Trophoblast cell (in vitro differentiated cells and primary cell): Measurements from ENCODE around the gene ARHGEF10L.

ENCODE experiments used
- DNase-seq, 2 donors: peaks; one replicate each; pipeline ENCODE4 v3.0.0-alpha.2; 2016
- H2AFZ ChIP-seq: 2 replicates; pipeline ENCODE4 v1.6.1; 2013; ENCODE audit warnings: low read length, moderate library complexity, mild to moderate bottlenecking; ENCODE audit not compliant: insufficient read depth, poor library complexity
- H2AK5ac ChIP-seq: 2 replicates; pipeline ENCODE4 v1.6.1; 2013; ENCODE audit warnings: mild to moderate bottlenecking, low read length
- H2BK120ac ChIP-seq: 2 replicates; pipeline ENCODE4 v1.6.1; 2013; ENCODE audit warnings: low read length, mild to moderate bottlenecking, moderate library complexity; ENCODE audit not compliant: insufficient read depth, poor library complexity
- H2BK12ac ChIP-seq: 2 replicates; pipeline ENCODE4 v1.6.1; 2013; ENCODE audit warnings: mild to moderate bottlenecking, low read length, moderate library complexity
- H2BK5ac ChIP-seq: 2 replicates; pipeline ENCODE4 v1.6.1; 2013; ENCODE audit warnings: low read length, low read depth, moderate library complexity, mild to moderate bottlenecking; ENCODE audit not compliant: poor library complexity
- H3K14ac ChIP-seq: 2 replicates; pipeline ENCODE4 v1.6.1; 2013; ENCODE audit warnings: mild to moderate bottlenecking, low read length
- H3K18ac ChIP-seq: 2 replicates; pipeline ENCODE4 v1.6.1; 2013; ENCODE audit warnings: mild to moderate bottlenecking, low read length
- H3K23ac ChIP-seq: 2 replicates; pipeline ENCODE4 v1.6.1; 2013; ENCODE audit warnings: low read length
- H3K27ac ChIP-seq: 2 replicates; pipeline ENCODE4 v1.5.1; 2013; ENCODE audit warnings: low read depth, mild to moderate bottlenecking, inconsistent platforms, low read length, moderate library complexity
- H3K27me3 ChIP-seq: 2 replicates; pipeline ENCODE4 v1.6.1; 2013; ENCODE audit warnings: inconsistent platforms, mild to moderate bottlenecking, low read length, moderate library complexity; ENCODE audit not compliant: insufficient read depth
- H3K36me3 ChIP-seq, 2 experiments: 1 replicate in 1 of 2; 2 replicates in 1 of 2; pipeline ENCODE4 v1.6.1; 2013; ENCODE audit warnings: low read length in 2 of 2, mild to moderate bottlenecking in 2 of 2, moderate library complexity in 1 of 2; ENCODE audit not compliant: insufficient read depth in 2 of 2, control insufficient read depth in 1 of 2
- H3K4ac ChIP-seq: 2 replicates; pipeline ENCODE4 v1.6.1; 2013; ENCODE audit warnings: low read depth, mild to moderate bottlenecking, low read length, moderate library complexity
- H3K4me1 ChIP-seq, 2 experiments: 1 replicate in 1 of 2; 2 replicates in 1 of 2; pipeline ENCODE4 v1.6.1; 2013; ENCODE audit warnings: low read length in 2 of 2, mild to moderate bottlenecking in 2 of 2, moderate library complexity in 1 of 2; ENCODE audit not compliant: insufficient read depth in 2 of 2, control insufficient read depth in 1 of 2
- H3K4me2 ChIP-seq: 2 replicates; pipeline ENCODE4 v1.6.1; 2013; ENCODE audit warnings: inconsistent platforms, mild to moderate bottlenecking, low read length, moderate library complexity
- H3K4me3 ChIP-seq: 2 replicates; pipeline ENCODE4 v1.5.1; 2013; ENCODE audit warnings: mild to moderate bottlenecking, low read depth, low read length, inconsistent platforms
- H3K79me1 ChIP-seq: one replicate; pipeline ENCODE4 v1.6.1; 2013; ENCODE audit warnings: low read length
- H3K79me2 ChIP-seq: 2 replicates; pipeline ENCODE4 v1.6.1; 2013; ENCODE audit warnings: low read length, mild to moderate bottlenecking; ENCODE audit not compliant: control insufficient read depth, insufficient read depth, poor library complexity
- H3K9ac ChIP-seq: 2 replicates; pipeline ENCODE4 v1.6.1; 2013; ENCODE audit warnings: mild to moderate bottlenecking, low read length
- H3K9me3 ChIP-seq: 2 replicates; pipeline ENCODE4 v1.6.1; 2013; ENCODE audit warnings: low read depth, mild to moderate bottlenecking, control low read depth, inconsistent platforms, low read length; ENCODE audit not compliant: insufficient read depth
- H4K12ac ChIP-seq: 2 replicates; pipeline ENCODE4 v1.6.1; 2013; ENCODE audit warnings: low read depth, mild to moderate bottlenecking, low read length, moderate library complexity
- H4K8ac ChIP-seq: 2 replicates; pipeline ENCODE4 v1.6.1; 2013; ENCODE audit warnings: low read depth, mild to moderate bottlenecking, low read length, moderate library complexity
- H4K91ac ChIP-seq: one replicate; pipeline ENCODE4 v1.6.1; 2013; ENCODE audit warnings: low read depth, mild to moderate bottlenecking, low read length, moderate library complexity
- WGBS: extraction: QIAGEN DNeasy Blood & Tissue Kit; methylation state at CpG from one replicate; pipeline ENCODE4 v1.1.7; 2013; ENCODE audit warnings: missing lambda C conversion rate; ENCODE audit not compliant: insufficient read length, insufficient coverage; ENCODE audit errors: extremely low coverage; 5-methylcytosine and 5-hydroxymethylcytosine counted together

The ARHGEF10L gene

DNA sequence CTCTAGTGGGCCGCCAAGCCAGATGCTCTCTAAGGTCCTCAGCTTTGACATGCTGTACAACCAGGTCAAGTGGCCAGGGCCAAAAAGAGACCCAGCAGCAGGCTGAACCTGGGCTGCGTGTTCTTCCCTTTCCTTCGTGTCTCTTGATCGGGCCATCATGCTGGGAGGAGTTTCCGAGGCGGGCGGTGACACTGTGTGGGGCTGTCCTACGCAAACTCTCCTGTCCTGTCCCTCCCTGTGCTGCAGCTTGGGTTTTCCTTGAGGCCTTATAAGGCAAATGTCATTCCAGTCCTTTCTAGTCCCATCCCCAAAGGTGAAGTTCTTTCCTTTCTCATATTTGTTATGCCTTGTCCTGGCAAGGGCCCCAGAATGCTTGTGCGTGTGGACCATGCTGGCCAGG, 56.7 kb downstream of the ARHGEF10L start:
- no peak overlapping the region for H2AFZ ChIP-seq
- no peak overlapping the region for H3K4ac ChIP-seq
- H3K14ac ChIP-seq = no peak overlapping the region
- no peak overlapping the region for H3K4me2 ChIP-seq
- no peak overlapping the region for H3K27ac ChIP-seq
- no peak overlapping the region for H3K23ac ChIP-seq
- no peak overlapping the region for H2BK5ac ChIP-seq
- H4K91ac ChIP-seq = no peak overlapping the region
- no peak for DNase-seq
- WGBS = no CpG with 5 or more reads among the region's 9 CpGs
- H3K18ac ChIP-seq = no peak overlapping the region
- no peaks in the 10 kb centered on the region for H3K27me3 ChIP-seq
- peaks cover 15 to 23% of the 10 kb centered on the region in 2 experiments for H3K4me1 ChIP-seq
- no peak overlapping the region for H4K8ac ChIP-seq
- no peak overlapping the region for H2BK120ac ChIP-seq
- no peak overlapping the region for H2AK5ac ChIP-seq
- H3K79me1 ChIP-seq = peaks cover 5% of the 10 kb centered on the region
- no peaks in the 10 kb centered on the region for H3K79me2 ChIP-seq
- no peak overlapping the region for H2BK12ac ChIP-seq
- H3K9ac ChIP-seq = no peak overlapping the region
- peaks cover 3 to 11% of the 10 kb centered on the region in 2 experiments for H3K36me3 ChIP-seq
- no peaks in the 10 kb centered on the region for H3K9me3 ChIP-seq
- H3K4me3 ChIP-seq = no peak overlapping the region
- H4K12ac ChIP-seq = no peak overlapping the region

DNA sequence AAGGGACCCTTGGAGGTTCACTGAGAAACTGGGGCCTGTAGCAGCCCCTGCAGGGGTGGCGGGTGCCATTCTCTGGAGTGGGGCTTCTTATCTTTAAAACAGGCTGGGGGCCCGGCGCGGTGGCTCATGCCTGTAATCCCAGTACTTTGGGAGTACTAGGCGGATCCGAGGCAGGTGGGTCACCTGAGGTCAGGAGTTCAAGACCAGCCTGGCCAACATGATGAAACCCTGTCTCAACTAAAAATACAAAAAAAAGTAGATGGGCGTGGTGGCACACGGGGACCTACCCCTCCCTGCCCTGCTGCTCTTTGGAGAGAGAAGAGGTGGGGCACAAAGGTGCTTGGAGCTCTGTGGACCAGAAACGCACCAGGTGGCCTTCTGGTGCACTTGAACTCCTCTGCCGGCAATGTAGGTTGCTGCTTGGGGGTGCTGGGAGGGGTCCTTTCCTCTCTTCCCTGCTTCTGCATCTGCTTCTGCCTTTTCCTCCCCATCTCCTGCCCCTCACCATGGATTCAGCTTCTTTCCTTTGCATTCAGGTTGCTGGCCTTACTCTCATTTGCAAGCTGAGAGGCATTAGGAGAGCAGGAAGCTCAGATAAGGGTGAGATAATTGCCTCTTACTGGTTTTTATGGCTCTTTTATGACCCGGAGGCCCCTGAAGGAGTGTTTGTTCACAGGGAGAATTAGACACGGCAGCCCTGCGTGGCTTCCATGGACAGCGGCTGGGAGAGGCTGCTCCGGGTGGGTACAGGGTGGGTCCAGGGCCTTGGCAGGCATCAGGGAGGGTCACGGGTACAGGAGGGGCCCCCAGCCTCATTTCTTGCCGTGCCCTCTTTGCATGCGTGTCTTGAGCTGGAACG, 57.4 kb downstream of the ARHGEF10L start:
- Histone ChIP-seq H2BK12ac (no peak overlapping the region), H4K8ac (no peak overlapping the region), H3K4me2 (no peak overlapping the region), H2AK5ac (no peak overlapping the region), H3K4ac (no peak overlapping the region), H3K79me2 (no peaks in the 10 kb centered on the region), H3K36me3 (peaks cover 3 to 11% of the 10 kb centered on the region in 2 experiments), H3K14ac (no peak overlapping the region), H3K79me1 (peaks cover 5% of the 10 kb centered on the region), H3K4me1 (peaks cover 15 to 23% of the 10 kb centered on the region in 2 experiments), H2BK5ac (no peak overlapping the region), H3K9ac (no peak overlapping the region), H3K27me3 (no peaks in the 10 kb centered on the region), H3K18ac (no peak overlapping the region), H4K12ac (no peak overlapping the region), H3K23ac (no peak overlapping the region), H3K9me3 (no peaks in the 10 kb centered on the region), H3K4me3 (no peak overlapping the region), H3K27ac (no peak overlapping the region), H4K91ac (no peak overlapping the region), H2BK120ac (no peak overlapping the region), H2AFZ (no peak overlapping the region)
- DNase-seq = no peak
- no CpG with 5 or more reads among the region's 19 CpGs for WGBS

DNA sequence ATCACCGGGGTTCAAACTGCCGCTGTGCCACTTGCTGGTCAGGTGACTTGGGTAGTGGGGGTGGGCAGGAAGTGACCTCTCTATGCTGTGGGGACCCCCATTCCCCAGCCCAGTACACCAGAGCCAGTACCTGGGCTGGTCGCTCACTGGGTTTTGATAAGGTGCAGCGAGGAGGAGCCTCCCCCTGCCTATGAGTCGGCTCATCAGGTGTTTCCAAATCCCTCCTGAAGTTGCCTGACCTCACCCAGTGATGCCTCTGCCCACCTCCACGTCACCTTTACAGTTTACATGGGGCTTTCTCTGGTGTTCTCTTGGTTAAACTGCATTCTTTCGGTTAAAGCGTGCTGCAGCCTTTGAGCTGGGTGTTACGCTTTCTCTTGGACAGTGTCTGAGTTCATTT, 58.2 kb downstream of the ARHGEF10L start:
- Histone ChIP-seq H3K36me3 (peaks cover 3 to 13% of the 10 kb centered on the region in 2 experiments), H3K23ac (no peak overlapping the region), H2BK12ac (no peak overlapping the region), H3K14ac (no peak overlapping the region), H3K9ac (no peak overlapping the region), H2BK5ac (no peak overlapping the region), H3K79me2 (no peaks in the 10 kb centered on the region), H2AK5ac (no peak overlapping the region), H4K91ac (no peak overlapping the region), H3K4me2 (no peak overlapping the region), H4K12ac (no peak overlapping the region), H3K27ac (no peak overlapping the region), H3K4me3 (no peak overlapping the region), H2AFZ (no peak overlapping the region), H3K18ac (peak overlapping the region; percentile 42), H3K9me3 (no peaks in the 10 kb centered on the region), H3K79me1 (peaks cover 5% of the 10 kb centered on the region), H2BK120ac (no peak overlapping the region), H3K4me1 (peaks cover 17 to 23% of the 10 kb centered on the region in 2 experiments), H3K27me3 (no peaks in the 10 kb centered on the region), H3K4ac (no peak overlapping the region), H4K8ac (no peak overlapping the region)
- DNase-seq = peak in 1 of 2 donors; percentile 25
- no CpG with 5 or more reads among the region's 9 CpGs for WGBS

DNA sequence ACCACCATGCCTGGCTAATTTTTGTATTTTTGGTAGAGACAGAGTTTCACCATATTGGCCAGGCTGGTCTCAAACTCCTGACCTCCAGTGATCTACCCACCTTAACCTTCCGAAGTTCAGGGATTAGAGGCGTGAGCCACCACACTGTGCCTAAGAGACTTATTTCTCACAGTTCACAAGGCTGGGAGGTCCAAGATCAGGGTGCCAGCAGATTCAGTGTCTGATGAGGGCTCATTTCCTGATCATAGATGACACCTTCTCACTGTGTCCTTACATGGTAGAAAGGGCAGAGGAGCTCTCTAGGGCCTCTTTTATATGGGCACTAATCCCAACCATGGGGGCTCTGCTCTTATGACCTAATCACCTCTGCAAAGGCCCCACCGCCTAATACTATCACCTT, 58.8 kb downstream of the ARHGEF10L start:
- H3K9me3 ChIP-seq = no peaks in the 10 kb centered on the region
- no peak overlapping the region for H3K18ac ChIP-seq
- H3K79me1 ChIP-seq = peaks cover 5% of the 10 kb centered on the region
- no peak overlapping the region for H3K4me2 ChIP-seq
- no peak overlapping the region for H4K8ac ChIP-seq
- H2BK12ac ChIP-seq = no peak overlapping the region
- no peaks in the 10 kb centered on the region for H3K79me2 ChIP-seq
- no peak overlapping the region for H2AFZ ChIP-seq
- peaks cover under 1 to 9% of the 10 kb centered on the region in 2 experiments for H3K36me3 ChIP-seq
- H2BK5ac ChIP-seq = no peak overlapping the region
- no peaks in the 10 kb centered on the region for H3K27me3 ChIP-seq
- H3K9ac ChIP-seq = no peak overlapping the region
- H2AK5ac ChIP-seq = no peak overlapping the region
- no peak overlapping the region for H3K4ac ChIP-seq
- H3K4me3 ChIP-seq = no peak overlapping the region
- H2BK120ac ChIP-seq = no peak overlapping the region
- no CpG with 5 or more reads among the region's 3 CpGs for WGBS
- no peak overlapping the region for H3K23ac ChIP-seq
- H3K14ac ChIP-seq = no peak overlapping the region
- no peak overlapping the region for H4K91ac ChIP-seq
- DNase-seq = peak; percentile 79 to 90
- H3K4me1 ChIP-seq = peaks cover 17 to 23% of the 10 kb centered on the region in 2 experiments
- H3K27ac ChIP-seq = no peak overlapping the region
- H4K12ac ChIP-seq = no peak overlapping the region
